ENCODE results near the gene POU6F2. TPM values are rescaled to one million over a fixed set of nuclear protein-coding genes. Genes with fewer than 3 reads are reported as not detected.

The POU6F2 gene
- total RNA-seq, 1 experiment from 2014 or later, result 0.27 TPM

DNA sequence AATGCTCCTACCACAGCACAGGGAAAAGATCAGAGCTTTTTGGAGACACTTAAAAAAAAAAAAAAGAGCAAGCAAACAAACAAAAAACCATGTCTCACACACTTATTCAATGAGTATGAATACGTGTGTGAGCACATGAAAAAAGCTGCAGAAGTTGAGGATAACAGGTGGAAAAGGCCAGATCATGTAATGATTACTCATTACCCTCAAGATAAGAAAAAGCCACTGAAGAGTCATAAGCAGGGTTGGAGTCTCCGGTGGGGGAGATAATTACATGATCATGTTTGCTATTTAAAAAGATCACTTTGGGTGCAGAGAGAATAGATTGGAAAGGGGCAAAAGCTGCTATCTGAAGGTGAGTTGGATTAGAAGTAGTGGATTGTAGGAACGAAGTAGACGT, 77.0 kb downstream of the POU6F2 start:
- CTCF ChIA-PET, result no interaction called here
- Histone ChIP-seq H3K4me3 (replicated peaks in 1 of 2; ENCODE audit: low read depth in 1 of 2, low read length in 2 of 2) (no peak overlapping the region), H3K4me1 (ENCODE audit: control insufficient read depth in 1 of 2, insufficient read depth in 2 of 2, low read length in 2 of 2) (no peaks in the 10 kb centered on the region), H3K27me3 (ENCODE audit: insufficient read depth, low read length) (peaks cover 32% of the 10 kb centered on the region), H4K20me1 (ENCODE audit: insufficient read depth) (no peaks in the 10 kb centered on the region), H3K79me2 (ENCODE audit: insufficient read depth, low read length) (no peaks in the 10 kb centered on the region), H3K4me2 (ENCODE audit: low read length) (no peak overlapping the region), H3K9me2 (ENCODE audit: insufficient read depth) (no peaks in the 10 kb centered on the region), H3K27ac (ENCODE audit: low read depth, low read length) (no peak overlapping the region), H3K9ac (ENCODE audit: low read length) (no peak overlapping the region), H3K9me3 (ENCODE audit: control insufficient read depth in 1 of 2, insufficient read depth in 1 of 2, low read depth in 1 of 2, low read length in 2 of 2) (no peaks in the 10 kb centered on the region), H2AFZ (ENCODE audit: low read depth, low read length, poor library complexity, severe bottlenecking) (no peak overlapping the region), H3K36me3 (ENCODE audit: control insufficient read depth in 1 of 2, insufficient read depth in 2 of 2, low read length in 2 of 2) (no peaks in the 10 kb centered on the region)
- POLR2A ChIA-PET, result no interaction called here
- no peak for TF ChIP-seq POLR2A (IDR thresholded peaks at IDR 0.05; ENCODE audit: borderline replicate concordance, extremely low read depth, insufficient read depth, insufficient read length)
- no peak for TF ChIP-seq FOSL1 (IDR thresholded peaks at IDR 0.05; ENCODE audit: low read depth)
- TF ChIP-seq EGR1 (IDR thresholded peaks at IDR 0.05; ENCODE audit: low read depth), result no peak
- TF ChIP-seq, protein P1, sequence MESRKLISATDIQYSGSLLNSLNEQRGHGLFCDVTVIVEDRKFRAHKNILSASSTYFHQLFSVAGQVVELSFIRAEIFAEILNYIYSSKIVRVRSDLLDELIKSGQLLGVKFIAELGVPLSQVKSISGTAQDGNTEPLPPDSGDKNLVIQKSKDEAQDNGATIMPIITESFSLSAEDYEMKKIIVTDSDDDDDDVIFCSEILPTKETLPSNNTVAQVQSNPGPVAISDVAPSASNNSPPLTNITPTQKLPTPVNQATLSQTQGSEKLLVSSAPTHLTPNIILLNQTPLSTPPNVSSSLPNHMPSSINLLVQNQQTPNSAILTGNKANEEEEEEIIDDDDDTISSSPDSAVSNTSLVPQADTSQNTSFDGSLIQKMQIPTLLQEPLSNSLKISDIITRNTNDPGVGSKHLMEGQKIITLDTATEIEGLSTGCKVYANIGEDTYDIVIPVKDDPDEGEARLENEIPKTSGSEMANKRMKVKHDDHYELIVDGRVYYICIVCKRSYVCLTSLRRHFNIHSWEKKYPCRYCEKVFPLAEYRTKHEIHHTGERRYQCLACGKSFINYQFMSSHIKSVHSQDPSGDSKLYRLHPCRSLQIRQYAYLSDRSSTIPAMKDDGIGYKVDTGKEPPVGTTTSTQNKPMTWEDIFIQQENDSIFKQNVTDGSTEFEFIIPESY (IDR thresholded peaks at IDR 0.05; ENCODE audit: extremely low read depth, insufficient replicate concordance, low read length), result no peak
- no peak for TF ChIP-seq MAX (IDR thresholded peaks at IDR 0.05)
- TF ChIP-seq SP1 (IDR thresholded peaks at IDR 0.05; ENCODE audit: low read depth), result no peak
- TF ChIP-seq EZH2 (IDR thresholded peaks at IDR 0.05), result no peak
- no peak for TF ChIP-seq EZH2phosphoT487 (IDR thresholded peaks at IDR 0.05; ENCODE audit: borderline replicate concordance)
- ATAC-seq (no peak), DNase-seq (ENCODE audit: low read depth, low spot score) (no peak)
- RAD21 ChIA-PET (ENCODE audit: low non-redundant PET in 1 of 2, low total read pairs in 2 of 2, uncharacterized antibody in 2 of 2, unreplicated experiment in 2 of 2), result no interaction called here
- intact Hi-C loops (cut with micrococcal nuclease), result no loop called here
- no TSS peak for BruUV-seq (replicated peaks)

DNA sequence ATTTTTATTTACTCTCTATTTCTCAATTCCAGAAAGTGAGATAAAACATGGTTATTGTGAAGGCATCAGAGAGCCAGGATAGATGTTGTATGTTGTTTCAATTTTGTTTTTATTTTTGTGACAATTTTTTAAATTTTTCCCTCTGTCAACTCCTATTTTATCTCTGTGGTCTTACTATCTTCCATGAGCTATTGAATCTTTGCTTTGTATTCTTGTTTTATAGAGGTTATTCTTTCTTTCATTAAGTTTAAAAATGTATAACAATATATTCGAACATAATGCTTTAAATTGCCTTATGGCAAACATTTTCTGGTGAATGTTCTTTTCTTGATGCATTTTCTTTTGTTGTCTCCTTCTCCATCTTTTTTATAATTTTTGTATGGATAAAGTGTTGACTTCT, 78.4 kb downstream of the POU6F2 start:
- Histone ChIP-seq H3K36me3 (ENCODE audit: control insufficient read depth in 1 of 2, insufficient read depth in 2 of 2, low read length in 2 of 2) (no peaks in the 10 kb centered on the region), H3K27me3 (ENCODE audit: insufficient read depth, low read length) (peaks cover 28% of the 10 kb centered on the region), H2AFZ (ENCODE audit: low read depth, low read length, poor library complexity, severe bottlenecking) (no peak overlapping the region), H3K4me1 (ENCODE audit: control insufficient read depth in 1 of 2, insufficient read depth in 2 of 2, low read length in 2 of 2) (no peaks in the 10 kb centered on the region), H3K27ac (ENCODE audit: low read depth, low read length) (no peak overlapping the region), H3K9ac (ENCODE audit: low read length) (no peak overlapping the region), H3K9me2 (ENCODE audit: insufficient read depth) (no peaks in the 10 kb centered on the region), H4K20me1 (ENCODE audit: insufficient read depth) (no peaks in the 10 kb centered on the region), H3K79me2 (ENCODE audit: insufficient read depth, low read length) (no peaks in the 10 kb centered on the region), H3K4me3 (replicated peaks in 1 of 2; ENCODE audit: low read depth in 1 of 2, low read length in 2 of 2) (no peak overlapping the region), H3K4me2 (ENCODE audit: low read length) (no peak overlapping the region), H3K9me3 (ENCODE audit: control insufficient read depth in 1 of 2, insufficient read depth in 1 of 2, low read depth in 1 of 2, low read length in 2 of 2) (no peaks in the 10 kb centered on the region)
- ATAC-seq (no peak), DNase-seq (ENCODE audit: low read depth, low spot score) (no peak)
- CTCF ChIA-PET, result no interaction called here
- no TSS peak for BruUV-seq (replicated peaks)
- RAD21 ChIA-PET (ENCODE audit: low non-redundant PET in 1 of 2, low total read pairs in 2 of 2, uncharacterized antibody in 2 of 2, unreplicated experiment in 2 of 2), result no interaction called here
- TF ChIP-seq POLR2A (IDR thresholded peaks at IDR 0.05; ENCODE audit: borderline replicate concordance, extremely low read depth, insufficient read depth, insufficient read length) (no peak), EZH2phosphoT487 (IDR thresholded peaks at IDR 0.05; ENCODE audit: borderline replicate concordance) (no peak), TCF7L2 (IDR thresholded peaks at IDR 0.05; ENCODE audit: borderline replicate concordance, extremely low read depth, insufficient read depth, insufficient read length) (no peak), CBX3 (IDR thresholded peaks at IDR 0.05; ENCODE audit: low read depth) (no peak), CEBPB (IDR thresholded peaks at IDR 0.05; ENCODE audit: low read depth) (no peak), SP1 (IDR thresholded peaks at IDR 0.05; ENCODE audit: low read depth) (no peak), ATF3 (IDR thresholded peaks at IDR 0.05) (no peak), JUND (IDR thresholded peaks at IDR 0.05) (no peak), ELF1 (IDR thresholded peaks at IDR 0.05; ENCODE audit: borderline replicate concordance, low read depth) (no peak)
- POLR2A ChIA-PET, result no interaction called here
- intact Hi-C loops (cut with micrococcal nuclease), result no loop called here
